Spleen (tissue), 7 donors: Measurements from ENCODE around the gene ATXN7L2.

Experiments used
- POLR2A ChIP-seq, 3 donors: fragments of 450-650 bp; IDR thresholded peaks; one replicate each; pipeline ENCODE4 v1.5.1; 2017; ENCODE audit warnings: antibody characterized with exemption in 3 of 3, mild to moderate bottlenecking in 1 of 3
- TF ChIP-seq, protein P1 (sequence below), 11 experiments: fragments of 200-600 bp in 7 of 11; fragments of 450-650 bp in 4 of 11; sonication (generic) in 4 of 11; IDR thresholded peaks in 8 of 11; conservative IDR thresholded peaks in 3 of 11; 1 replicate in 7 of 11; 2 replicates in 4 of 11; pipeline versions ENCODE4 v1.4.0 to v1.8.0; 2016 to 2021; ENCODE audit warnings: antibody characterized with exemption in 11 of 11, inconsistent platforms in 4 of 11, mild to moderate bottlenecking in 1 of 11
- donor health status: DM: no; HTN: no; CAD: no; lungs with moderate emphysema.
- donor health status: DM: no; HTN: no; CAD: no.
- donor health status: DM: no; HTN: no; CAD: no.

DNA sequence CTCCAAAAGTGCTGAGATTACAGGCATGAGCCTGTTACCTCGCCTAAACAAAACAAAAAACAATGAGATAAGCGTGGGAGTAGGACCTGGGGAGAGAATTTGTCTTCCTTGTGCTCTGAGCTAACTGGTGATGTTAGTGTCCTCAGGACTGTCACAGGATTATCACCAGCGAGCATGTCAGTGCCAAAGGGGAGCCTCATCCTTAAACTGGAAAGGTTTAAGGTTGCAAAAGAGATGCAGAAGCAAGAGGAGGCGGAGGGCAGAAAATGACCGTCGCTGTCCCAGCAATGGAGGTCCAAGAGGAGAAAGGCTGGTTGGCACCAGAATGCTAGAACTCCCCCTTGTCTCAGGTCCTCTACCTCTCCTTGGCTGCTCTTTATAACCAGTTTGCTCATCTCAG, 13.5 kb upstream of the ATXN7L2 start:
- TF ChIP-seq POLR2A (IDR thresholded peaks at IDR 0.05), result no peak
- TF ChIP-seq, protein P1, sequence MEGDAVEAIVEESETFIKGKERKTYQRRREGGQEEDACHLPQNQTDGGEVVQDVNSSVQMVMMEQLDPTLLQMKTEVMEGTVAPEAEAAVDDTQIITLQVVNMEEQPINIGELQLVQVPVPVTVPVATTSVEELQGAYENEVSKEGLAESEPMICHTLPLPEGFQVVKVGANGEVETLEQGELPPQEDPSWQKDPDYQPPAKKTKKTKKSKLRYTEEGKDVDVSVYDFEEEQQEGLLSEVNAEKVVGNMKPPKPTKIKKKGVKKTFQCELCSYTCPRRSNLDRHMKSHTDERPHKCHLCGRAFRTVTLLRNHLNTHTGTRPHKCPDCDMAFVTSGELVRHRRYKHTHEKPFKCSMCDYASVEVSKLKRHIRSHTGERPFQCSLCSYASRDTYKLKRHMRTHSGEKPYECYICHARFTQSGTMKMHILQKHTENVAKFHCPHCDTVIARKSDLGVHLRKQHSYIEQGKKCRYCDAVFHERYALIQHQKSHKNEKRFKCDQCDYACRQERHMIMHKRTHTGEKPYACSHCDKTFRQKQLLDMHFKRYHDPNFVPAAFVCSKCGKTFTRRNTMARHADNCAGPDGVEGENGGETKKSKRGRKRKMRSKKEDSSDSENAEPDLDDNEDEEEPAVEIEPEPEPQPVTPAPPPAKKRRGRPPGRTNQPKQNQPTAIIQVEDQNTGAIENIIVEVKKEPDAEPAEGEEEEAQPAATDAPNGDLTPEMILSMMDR (IDR thresholded peaks at IDR 0.05 in 8 of 11, conservative IDR thresholded peaks at IDR 0.05 in 3 of 11), result no peak
